ENCODE measurements around the gene ZBED2. TPM values are rescaled to one million over a fixed set of nuclear protein-coding genes. Genes with fewer than 3 reads are reported as not detected.
A peak's percentile ranks its signal among the peaks of the same experiment; 100 is the strongest.

ZBED2 gene
- polyA plus RNA-seq, 1 donor (not counting 4 experiments of a cell fraction or from before 2014, with no cell fraction given): 120 TPM

DNA sequence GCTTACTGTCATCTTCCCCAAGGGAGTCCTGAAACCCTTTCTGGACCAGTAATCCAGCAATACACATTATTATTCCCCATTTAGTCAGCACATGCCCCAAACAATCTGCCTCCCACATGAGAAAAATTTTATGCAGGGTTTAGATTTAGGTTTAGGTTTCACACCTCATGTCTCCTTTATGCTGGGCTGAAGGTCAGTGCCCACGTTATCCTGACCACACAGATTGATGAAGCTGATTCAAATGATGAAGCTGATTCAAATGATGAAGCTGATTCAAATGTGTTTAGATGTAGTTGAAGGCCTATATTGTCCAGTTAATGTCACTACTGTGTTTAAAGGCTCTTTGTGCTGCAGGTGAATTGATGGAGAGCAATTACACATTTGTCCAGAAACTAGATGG is 18.1 kb upstream of the ZBED2 start:
- H4K20me1 ChIP-seq (ENCODE audit: control insufficient read depth, extremely low read depth, insufficient read depth, low read length): no peaks in the 10 kb centered on the region
- H3K4me2 ChIP-seq (ENCODE audit: control insufficient read depth, extremely low read depth, insufficient read depth, low read depth, low read length): no peak overlapping the region
- H3K4me3 ChIP-seq (ENCODE audit: control insufficient read depth in 2 of 3, extremely low read depth in 1 of 3, insufficient read depth in 2 of 3, low read depth in 1 of 3, low read length in 3 of 3): no peak overlapping the region
- DNase-seq (ENCODE audit: low read depth, low spot score) (no peak), FAIRE-seq (no peak)
- H3K36me3 ChIP-seq (ENCODE audit: control insufficient read depth in 2 of 2, extremely low read depth in 1 of 2, insufficient read depth in 2 of 2, low read length in 2 of 2): no peaks in the 10 kb centered on the region
- no peak overlapping the region for H3K9ac ChIP-seq (ENCODE audit: control insufficient read depth, extremely low read depth, insufficient read depth, low read length)
- no peaks in the 10 kb centered on the region for H3K9me1 ChIP-seq (ENCODE audit: control insufficient read depth, extremely low read depth, insufficient read depth, low read length)
- peaks cover 37% of the 10 kb centered on the region for H3K4me1 ChIP-seq (ENCODE audit: control insufficient read depth, extremely low read depth, insufficient read depth, low read length)
- H3K79me2 ChIP-seq (ENCODE audit: control insufficient read depth, insufficient read depth, low read length): no peaks in the 10 kb centered on the region
- no peaks in the 10 kb centered on the region for H3K9me3 ChIP-seq (ENCODE audit: control insufficient read depth, low read depth, low read length)
- no peaks in the 10 kb centered on the region for H3K27me3 ChIP-seq (ENCODE audit: control insufficient read depth, extremely low read depth, insufficient read depth, low read length)
- H3K27ac ChIP-seq (ENCODE audit: control insufficient read depth, insufficient read depth, low read length): no peak overlapping the region
- TF ChIP-seq EZH2 (IDR thresholded peaks at IDR 0.05; ENCODE audit: low read length) (no peak), CTCF (optimal IDR thresholded peaks at IDR 0.05 in 1 of 3, IDR thresholded peaks at IDR 0.05 in 1 of 3, conservative IDR thresholded peaks at IDR 0.05 in 1 of 3; ENCODE audit: extremely low read depth in 1 of 3, insufficient read depth in 2 of 3, low read length in 3 of 3) (no peak)
- dilution Hi-C loops (cut with MboI; ENCODE audit: extremely low pct_ligation_motif_present, low sequenced_read_pairs): no loop called here
- H2AFZ ChIP-seq (ENCODE audit: control insufficient read depth, low read length): no peak overlapping the region

DNA sequence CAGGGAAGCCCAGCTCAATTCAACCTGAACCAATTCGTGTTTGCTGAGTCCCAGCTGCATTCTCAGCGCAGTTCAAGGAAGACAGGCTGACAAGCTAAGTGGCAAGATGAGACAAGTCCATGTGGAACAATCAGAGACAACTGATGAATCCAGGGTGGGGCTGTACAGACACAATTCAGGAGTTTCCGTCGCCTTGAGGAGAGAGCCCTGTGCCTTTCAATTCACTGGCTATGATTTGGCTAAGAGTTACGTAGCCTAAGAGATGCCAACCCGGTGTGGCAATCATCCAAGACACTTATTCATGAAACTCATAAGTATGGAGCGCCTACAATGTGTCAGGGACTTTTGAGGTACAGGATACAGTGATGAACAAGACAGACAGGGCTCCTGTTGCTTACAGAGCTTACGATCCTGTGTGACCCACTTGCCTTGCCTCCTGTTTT is 15.5 kb upstream of the ZBED2 start:
- DNase-seq (ENCODE audit: low read depth, low spot score): peak; percentile 100
- TF ChIP-seq CTCF (optimal IDR thresholded peaks at IDR 0.05 in 1 of 3, IDR thresholded peaks at IDR 0.05 in 1 of 3, conservative IDR thresholded peaks at IDR 0.05 in 1 of 3; ENCODE audit: extremely low read depth in 1 of 3, insufficient read depth in 2 of 3, low read length in 3 of 3): no peak
- TF ChIP-seq EZH2 (IDR thresholded peaks at IDR 0.05; ENCODE audit: low read length): no peak
- H3K9ac ChIP-seq (ENCODE audit: control insufficient read depth, extremely low read depth, insufficient read depth, low read length): peak overlapping the region; percentile 54

More for the DNA sequence above, 15.5 kb upstream of the ZBED2 start:
- Histone ChIP-seq H3K4me1 (ENCODE audit: control insufficient read depth, extremely low read depth, insufficient read depth, low read length) (peaks cover 31% of the 10 kb centered on the region), H4K20me1 (ENCODE audit: control insufficient read depth, extremely low read depth, insufficient read depth, low read length) (no peaks in the 10 kb centered on the region), H3K27ac (ENCODE audit: control insufficient read depth, insufficient read depth, low read length) (peak overlapping the region; percentile 93), H3K4me3 (ENCODE audit: control insufficient read depth in 2 of 3, extremely low read depth in 1 of 3, insufficient read depth in 2 of 3, low read depth in 1 of 3, low read length in 3 of 3) (peak overlapping the region in 2 of 3 experiments; percentile 44 to 54), H3K9me1 (ENCODE audit: control insufficient read depth, extremely low read depth, insufficient read depth, low read length) (no peaks in the 10 kb centered on the region), H3K4me2 (ENCODE audit: control insufficient read depth, extremely low read depth, insufficient read depth, low read depth, low read length) (peak overlapping the region; percentile 82), H3K9me3 (ENCODE audit: control insufficient read depth, low read depth, low read length) (no peaks in the 10 kb centered on the region), H3K27me3 (ENCODE audit: control insufficient read depth, extremely low read depth, insufficient read depth, low read length) (no peaks in the 10 kb centered on the region), H2AFZ (ENCODE audit: control insufficient read depth, low read length) (no peak overlapping the region), H3K36me3 (ENCODE audit: control insufficient read depth in 2 of 2, extremely low read depth in 1 of 2, insufficient read depth in 2 of 2, low read length in 2 of 2) (no peaks in the 10 kb centered on the region), H3K79me2 (ENCODE audit: control insufficient read depth, insufficient read depth, low read length) (no peaks in the 10 kb centered on the region)
- dilution Hi-C loops (cut with MboI; ENCODE audit: extremely low pct_ligation_motif_present, low sequenced_read_pairs): no loop called here
- peak; percentile 100 for FAIRE-seq

Measured in keratinocyte (primary cell).